BJ (cell line): Measurements from ENCODE around the gene TACO1. TPM values are rescaled to one million over a fixed set of nuclear protein-coding genes. Genes with fewer than 3 reads are reported as not detected.

Experiments used
- CTCF ChIA-PET: fragments of 350-600 bp; formaldehyde crosslinking; extraction: SDS; loops from one replicate; lab custom pipeline; 2021; ENCODE audit warnings: antibody characterized with exemption, inconsistent platforms; lab: Yijun Ruan, JAX
- POLR2A ChIA-PET: fragments of 300-600 bp; sonication (Branson Sonifier 250); formaldehyde crosslinking; extraction: SDS; loops from one replicate; lab custom pipeline; 2021; ENCODE audit warnings: antibody characterized with exemption; lab: Charles Lee
- DNase-seq: peaks from one replicate; pipeline ENCODE4 v3.0.0-alpha.2; 2011; ENCODE audit warnings: low read depth
- H3K27me3 ChIP-seq: 2 replicates; pipeline ENCODE4 v1.6.0; 2011; ENCODE audit warnings: low read length; ENCODE audit not compliant: control insufficient read depth, insufficient read depth
- H3K36me3 ChIP-seq: 2 replicates; pipeline ENCODE4 v1.5.1; 2011; ENCODE audit warnings: low read length; ENCODE audit not compliant: control insufficient read depth, insufficient read depth
- H3K4me3 ChIP-seq: 2 replicates; pipeline ENCODE4 v1.5.1; 2011; ENCODE audit warnings: low read depth, mild to moderate bottlenecking, control low read depth, low read length
- polyA plus RNA-seq: library from polyadenylated mRNA; depleted of rRNA; stranded (reverse); fragments of >200 nt; gene quantifications from 2 replicates; pipeline ENCODE4 v1.2.3, GENCODE V29; 2011
- TF ChIP-seq, protein P1 (sequence below): IDR thresholded peaks from 2 replicates; pipeline ENCODE4 v1.5.1; 2011; ENCODE audit warnings: low read depth, mild to moderate bottlenecking, control low read depth, inconsistent platforms, low read length, moderate library complexity; ENCODE audit not compliant: insufficient read depth

TACO1 gene
- polyA plus RNA-seq, 1 experiment: 23.5 TPM

DNA sequence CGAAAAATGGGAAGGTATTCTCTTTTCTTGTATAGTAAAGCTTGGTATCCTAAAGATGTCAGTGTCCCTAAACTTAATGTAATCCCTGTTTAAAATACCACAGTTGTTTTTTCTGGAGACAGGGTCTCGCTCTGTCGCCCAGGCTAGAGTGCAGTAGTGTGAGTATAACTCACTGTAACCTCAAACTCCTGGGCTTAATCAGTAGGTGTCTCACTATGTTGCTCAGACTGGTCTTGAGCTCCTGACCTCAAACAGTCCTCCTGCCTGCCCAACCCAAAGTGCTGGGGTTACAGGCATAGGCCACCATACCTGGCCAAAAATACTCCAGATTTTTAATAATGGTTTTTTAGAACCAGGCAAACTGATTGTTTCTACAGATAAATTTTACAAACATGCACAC, 42.3 kb upstream of the TACO1 start:
- Histone ChIP-seq H3K27me3 (no peaks in the 10 kb centered on the region), H3K36me3 (peaks cover 1% of the 10 kb centered on the region; the same call in 1 of the 2 replicates), H3K4me3 (no peak overlapping the region)
- ChIA-PET POLR2A (no interaction called here), CTCF (interaction anchor here (0.9 kb wide), 1 partner anchor 14 kb away, joined by 3 read pairs; no protein-coding TSS in a partner anchor)
- TF ChIP-seq, protein P1, sequence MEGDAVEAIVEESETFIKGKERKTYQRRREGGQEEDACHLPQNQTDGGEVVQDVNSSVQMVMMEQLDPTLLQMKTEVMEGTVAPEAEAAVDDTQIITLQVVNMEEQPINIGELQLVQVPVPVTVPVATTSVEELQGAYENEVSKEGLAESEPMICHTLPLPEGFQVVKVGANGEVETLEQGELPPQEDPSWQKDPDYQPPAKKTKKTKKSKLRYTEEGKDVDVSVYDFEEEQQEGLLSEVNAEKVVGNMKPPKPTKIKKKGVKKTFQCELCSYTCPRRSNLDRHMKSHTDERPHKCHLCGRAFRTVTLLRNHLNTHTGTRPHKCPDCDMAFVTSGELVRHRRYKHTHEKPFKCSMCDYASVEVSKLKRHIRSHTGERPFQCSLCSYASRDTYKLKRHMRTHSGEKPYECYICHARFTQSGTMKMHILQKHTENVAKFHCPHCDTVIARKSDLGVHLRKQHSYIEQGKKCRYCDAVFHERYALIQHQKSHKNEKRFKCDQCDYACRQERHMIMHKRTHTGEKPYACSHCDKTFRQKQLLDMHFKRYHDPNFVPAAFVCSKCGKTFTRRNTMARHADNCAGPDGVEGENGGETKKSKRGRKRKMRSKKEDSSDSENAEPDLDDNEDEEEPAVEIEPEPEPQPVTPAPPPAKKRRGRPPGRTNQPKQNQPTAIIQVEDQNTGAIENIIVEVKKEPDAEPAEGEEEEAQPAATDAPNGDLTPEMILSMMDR: no peak
- DNase-seq: no peak

DNA sequence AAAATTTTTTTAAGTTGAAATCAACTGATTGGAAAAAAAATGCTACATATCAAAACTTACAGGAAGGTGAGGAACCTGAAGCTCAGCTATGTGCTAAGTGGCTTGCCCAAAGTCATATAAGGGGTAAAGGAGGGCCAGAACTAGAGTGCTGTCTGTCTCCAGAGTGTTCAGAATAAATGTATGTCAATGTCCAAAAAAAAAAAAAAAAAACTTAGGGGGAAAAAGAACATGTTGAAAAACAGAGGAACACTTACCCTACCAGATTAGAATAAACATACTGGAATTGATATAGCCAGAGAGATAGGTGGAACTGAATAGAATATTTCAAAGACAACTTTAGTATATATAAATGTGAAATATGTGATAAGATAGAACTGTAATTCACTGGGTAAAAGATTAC, 38.9 kb upstream of the TACO1 start:
- no peaks in the 10 kb centered on the region for H3K27me3 ChIP-seq
- POLR2A ChIA-PET: no interaction called here
- CTCF ChIA-PET: interaction anchor here (1.4 kb wide), 1 partner anchor 137 kb away, joined by 3 read pairs; no protein-coding TSS in a partner anchor
- H3K4me3 ChIP-seq: no peak overlapping the region
- H3K36me3 ChIP-seq: no peaks in the 10 kb centered on the region
- DNase-seq: no peak
- TF ChIP-seq, protein P1: no peak

GRCh38 chr17:63563339-63563738, 37.4 kb upstream of the TACO1 start:
- CTCF ChIA-PET: interaction anchor here (0.9 kb wide), 1 partner anchor 21 kb away, joined by 3 read pairs; no protein-coding TSS in a partner anchor
- POLR2A ChIA-PET: no interaction called here
- no peak for DNase-seq
- TF ChIP-seq, protein P1: no peak
- Histone ChIP-seq H3K27me3 (no peaks in the 10 kb centered on the region), H3K4me3 (no peak overlapping the region), H3K36me3 (no peaks in the 10 kb centered on the region)

- DNase-seq: no peak
- H3K36me3 ChIP-seq: no peaks in the 10 kb centered on the region; the same call in 1 of the 2 replicates
- ChIA-PET CTCF (interaction anchor here (0.6 to 2.0 kb wide), 3 partner anchors 11 to 19 kb away, joined by 3 to 6 read pairs (median 3); no protein-coding TSS in a partner anchor), POLR2A (no interaction called here)
- no peaks in the 10 kb centered on the region for H3K27me3 ChIP-seq
- TF ChIP-seq, protein P1: no peak
- no peak overlapping the region for H3K4me3 ChIP-seq
Observed at GRCh38 chr17:63564562-63564961, 36.1 kb upstream of the TACO1 start.

DNA sequence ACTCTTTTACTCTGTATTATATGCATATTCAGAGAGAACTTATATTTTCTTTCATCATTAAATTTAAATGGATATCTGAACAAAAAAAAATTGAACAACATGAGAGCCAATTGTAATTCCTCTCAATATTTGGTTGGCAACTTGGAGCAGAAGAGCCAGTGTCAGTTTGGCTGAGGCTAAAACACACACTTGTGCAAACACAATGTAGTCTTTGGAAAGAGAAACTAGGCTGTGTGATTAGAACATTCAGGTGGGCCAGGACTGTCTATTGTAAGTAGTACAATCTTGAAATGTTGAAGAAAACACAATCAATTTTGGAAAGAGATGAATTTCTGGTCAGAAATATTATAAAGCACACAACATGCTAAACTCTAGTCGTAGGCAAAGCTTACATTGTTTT, 33.5 kb upstream of the TACO1 start:
- Histone ChIP-seq H3K4me3 (no peak overlapping the region), H3K27me3 (no peaks in the 10 kb centered on the region), H3K36me3 (no peaks in the 10 kb centered on the region; the same call in 1 of the 2 replicates)
- TF ChIP-seq, protein P1: no peak
- ChIA-PET POLR2A (no interaction called here), CTCF (no interaction called here)
- DNase-seq: no peak
